HEK293T (cell line): ENCODE results near the gene UBE2L6.

Experiments used
- CTCF ChIA-PET: fragments of 350-600 bp; formaldehyde crosslinking; extraction: SDS; loops from one replicate; lab custom pipeline; 2021; ENCODE audit warnings: antibody characterized with exemption, inconsistent platforms; lab: Yijun Ruan, JAX
- POLR2A ChIA-PET: fragments of 350-600 bp; formaldehyde crosslinking; extraction: SDS; loops from one replicate; lab custom pipeline; 2020; ENCODE audit warnings: antibody characterized with exemption, inconsistent platforms; lab: Yijun Ruan, JAX
- DNase-seq: peaks from one replicate; pipeline ENCODE4 v3.0.0; 2012; ENCODE audit warnings: mixed read lengths; ENCODE audit errors: extremely low spot score
- ARNT ChIP-seq: fragments of 450-650 bp; IDR thresholded peaks from 2 replicates; pipeline ENCODE4 v1.6.1; 2017; ENCODE audit warnings: mild to moderate bottlenecking
- BHLHE40 ChIP-seq: fragments of 450-650 bp; IDR thresholded peaks from 2 replicates; pipeline ENCODE4 v1.6.1; 2016; ENCODE audit warnings: mild to moderate bottlenecking, moderate library complexity, borderline replicate concordance
- CTBP1 ChIP-seq: fragments of 450-650 bp; IDR thresholded peaks from 2 replicates; pipeline ENCODE4 v1.6.1; 2016; ENCODE audit warnings: borderline replicate concordance
- ELF4 ChIP-seq: fragments of 450-650 bp; IDR thresholded peaks from 2 replicates; pipeline ENCODE4 v1.6.1; 2017; ENCODE audit warnings: antibody characterized with exemption
- FOXA1 ChIP-seq: fragments of 450-650 bp; IDR thresholded peaks from 2 replicates; pipeline ENCODE4 v1.6.1; 2016; ENCODE audit warnings: mild to moderate bottlenecking
- FOXK2 ChIP-seq: fragments of 450-650 bp; IDR thresholded peaks from 2 replicates; pipeline ENCODE4 v1.6.1; 2016; ENCODE audit warnings: mild to moderate bottlenecking
- FOXM1 ChIP-seq: fragments of 450-650 bp; IDR thresholded peaks from 2 replicates; pipeline ENCODE4 v1.6.1; 2017; ENCODE audit warnings: mild to moderate bottlenecking, borderline replicate concordance
- HDGF ChIP-seq: fragments of 450-650 bp; IDR thresholded peaks from 2 replicates; pipeline ENCODE4 v1.6.1; 2017; ENCODE audit warnings: antibody characterized with exemption, borderline replicate concordance
- L3MBTL2 ChIP-seq: fragments of 450-650 bp; conservative IDR thresholded peaks from 2 replicates; pipeline ENCODE4 v1.6.1; 2016; ENCODE audit warnings: mild to moderate bottlenecking
- LEF1 ChIP-seq: fragments of 450-650 bp; IDR thresholded peaks from 2 replicates; pipeline ENCODE4 v1.6.1; 2017; ENCODE audit warnings: mild to moderate bottlenecking, borderline replicate concordance
- NFRKB ChIP-seq: fragments of 450-650 bp; IDR thresholded peaks from 2 replicates; pipeline ENCODE4 v1.6.1; 2016; ENCODE audit warnings: mild to moderate bottlenecking, moderate library complexity
- PKNOX1 ChIP-seq: fragments of 450-650 bp; IDR thresholded peaks from 2 replicates; pipeline ENCODE4 v1.6.1; 2016
- SP1 ChIP-seq: fragments of 450-650 bp; IDR thresholded peaks from 2 replicates; pipeline ENCODE4 v1.6.1; 2017
- SUZ12 ChIP-seq: fragments of 450-650 bp; IDR thresholded peaks from 2 replicates; pipeline ENCODE4 v1.6.1; 2016; ENCODE audit warnings: mild to moderate bottlenecking
- TARDBP ChIP-seq: fragments of 450-650 bp; IDR thresholded peaks from 2 replicates; pipeline ENCODE4 v1.6.1; 2016
- ZNF384 ChIP-seq: fragments of 450-650 bp; IDR thresholded peaks from 2 replicates; pipeline ENCODE4 v1.6.1; 2016

Gene UBE2L6

DNA sequence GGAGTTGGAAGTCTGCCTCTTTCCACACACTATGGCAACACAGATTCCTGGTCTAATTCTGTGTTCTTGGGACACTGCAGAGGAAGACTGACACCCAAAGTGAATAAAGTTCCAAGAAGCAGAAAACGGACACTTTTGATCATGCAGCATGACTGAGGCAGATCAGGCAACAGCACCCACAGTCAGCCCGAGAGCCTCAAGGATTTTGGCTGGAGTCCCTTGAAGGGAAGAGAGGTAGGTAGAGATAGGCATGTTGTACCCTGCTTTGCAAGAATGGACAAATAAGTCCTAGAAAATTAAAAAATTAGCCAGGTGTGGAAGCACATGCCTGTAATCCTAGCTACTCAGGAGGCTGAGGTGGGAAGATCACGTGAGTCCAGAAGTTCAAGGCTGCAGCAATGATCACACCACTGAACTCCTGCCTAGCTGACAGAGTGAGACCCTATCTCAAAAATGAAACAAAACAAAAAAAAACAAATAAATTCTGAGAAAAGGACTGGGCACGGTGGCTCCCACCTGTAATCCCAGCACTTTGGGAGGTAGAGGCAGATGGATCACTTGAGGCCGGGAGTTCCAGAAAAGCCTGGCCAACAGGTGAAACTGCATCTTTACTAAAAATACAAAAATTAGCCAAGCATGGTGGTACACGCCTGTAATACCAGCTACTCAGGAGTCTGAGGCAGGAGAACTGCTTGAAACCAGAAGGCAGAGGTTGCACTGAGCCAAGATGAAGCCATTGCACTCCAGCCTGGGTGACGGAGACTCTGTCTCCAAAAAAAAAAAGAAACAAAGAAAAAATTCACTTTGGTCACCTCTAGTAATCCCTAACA lies 58.9 kb downstream of the UBE2L6 start:
- ChIA-PET CTCF (interaction anchor here (2.6 kb wide), 1 partner anchor 15 kb away, joined by 12 read pairs; no protein-coding TSS in a partner anchor), POLR2A (interaction anchor here (1.4 kb wide), 1 partner anchor 22 kb away, joined by 3 read pairs; the partner anchor contains the start of gene TIMM10)
- DNase-seq, result no peak
- no peak for TF ChIP-seq ELF4
- TF ChIP-seq FOXA1, result no peak
- no peak for TF ChIP-seq HDGF
- no peak for TF ChIP-seq FOXK2
- no peak for TF ChIP-seq ARNT
- no peak for TF ChIP-seq L3MBTL2
- TF ChIP-seq FOXM1, result no peak
- TF ChIP-seq PKNOX1, result no peak
- no peak for TF ChIP-seq CTBP1
- TF ChIP-seq LEF1, result no peak
- TF ChIP-seq SP1, result no peak
- TF ChIP-seq BHLHE40, result no peak

GRCh38 chr11:57506522-57506921 lies 61.0 kb downstream of the UBE2L6 start:
- DNase-seq, result no peak
- CTCF ChIA-PET, result interaction anchor here (1.8 to 2.6 kb wide), 2 partner anchors 10 to 13 kb away, joined by 5 to 12 read pairs; partner anchors contain the start of gene SLC43A1
- TF ChIP-seq LEF1 (no peak), HDGF (no peak), PKNOX1 (no peak), ELF4 (no peak), FOXA1 (no peak), TARDBP (no peak), SUZ12 (no peak), FOXK2 (no peak), L3MBTL2 (no peak), BHLHE40 (no peak), NFRKB (no peak), SP1 (no peak), CTBP1 (no peak), ZNF384 (no peak), FOXM1 (no peak), ARNT (no peak)
- POLR2A ChIA-PET, result no interaction called here

DNA sequence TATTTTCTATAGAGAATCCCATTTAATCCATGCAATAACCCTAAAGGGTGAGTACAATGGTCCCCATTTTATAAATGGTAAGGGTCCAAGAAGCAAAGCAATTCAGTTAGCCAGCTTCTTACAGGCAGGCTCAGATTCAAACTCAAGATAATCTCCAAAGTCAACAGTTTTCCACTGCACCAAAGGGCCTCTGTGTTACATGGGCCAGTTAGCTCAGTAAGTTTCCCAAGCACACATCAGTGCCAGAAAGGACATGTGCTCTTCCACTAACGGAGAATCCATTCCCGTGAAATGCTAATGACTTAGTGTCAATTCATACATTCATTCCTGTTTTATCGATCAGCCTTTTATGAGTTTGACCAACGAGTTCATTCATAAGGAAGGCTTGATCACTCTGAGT lies 63.0 kb downstream of the UBE2L6 start:
- CTCF ChIA-PET, result interaction anchor here (0.6 to 1.6 kb wide), 3 partner anchors 11 to 49 kb away, joined by 3 to 7 read pairs (median 3); no protein-coding TSS in a partner anchor
- POLR2A ChIA-PET, result no interaction called here
- no peak for DNase-seq
- TF ChIP-seq FOXM1 (no peak), NFRKB (no peak), FOXK2 (no peak), L3MBTL2 (no peak), LEF1 (no peak), PKNOX1 (no peak), SUZ12 (no peak), FOXA1 (no peak), ARNT (no peak), BHLHE40 (no peak), HDGF (no peak), TARDBP (no peak)

GRCh38 chr11:57502870-57503269 lies 64.6 kb downstream of the UBE2L6 start:
- DNase-seq, result no peak
- TF ChIP-seq LEF1 (no peak), CTBP1 (no peak), BHLHE40 (no peak), FOXA1 (no peak), ZNF384 (no peak), FOXK2 (no peak), ELF4 (no peak)
- ChIA-PET POLR2A (interaction anchor here (0.7 to 2.1 kb wide), 3 partner anchors 9 to 14 kb away, joined by 3 to 10 read pairs (median 5); partner anchors contain the start of gene SLC43A1), CTCF (interaction anchor here (0.6 kb wide), 1 partner anchor 48 kb away, joined by 4 read pairs; no protein-coding TSS in a partner anchor)

DNA sequence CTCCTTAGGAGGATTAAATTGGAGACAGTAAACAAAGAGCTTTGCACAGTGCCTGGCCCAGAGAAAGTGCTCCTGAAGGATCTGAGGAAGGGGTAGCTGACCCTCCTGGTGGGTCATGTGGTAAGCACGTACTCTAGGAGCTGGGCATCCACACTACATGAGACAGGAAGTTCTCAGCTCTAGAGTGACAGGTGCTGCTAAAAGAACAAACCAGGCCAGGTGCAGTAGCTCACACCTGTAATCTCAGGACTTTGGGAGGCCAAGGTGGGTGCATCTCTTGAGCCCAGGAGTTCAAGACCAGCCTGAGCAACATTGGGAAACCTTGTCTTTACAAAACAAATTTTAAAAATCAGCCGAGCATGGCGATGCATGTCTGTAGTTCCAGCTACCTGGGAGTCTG lies 65.1 kb downstream of the UBE2L6 start:
- POLR2A ChIA-PET, result interaction anchor here (0.7 to 2.1 kb wide), 3 partner anchors 9 to 14 kb away, joined by 3 to 10 read pairs (median 5); partner anchors contain the start of gene SLC43A1
- CTCF ChIA-PET, result interaction anchor here (0.6 to 1.2 kb wide), 2 partner anchors 9 to 11 kb away, joined by 3 to 9 read pairs; no protein-coding TSS in a partner anchor
- TF ChIP-seq SUZ12, result no peak
- no peak for TF ChIP-seq ZNF384
- no peak for DNase-seq

DNA sequence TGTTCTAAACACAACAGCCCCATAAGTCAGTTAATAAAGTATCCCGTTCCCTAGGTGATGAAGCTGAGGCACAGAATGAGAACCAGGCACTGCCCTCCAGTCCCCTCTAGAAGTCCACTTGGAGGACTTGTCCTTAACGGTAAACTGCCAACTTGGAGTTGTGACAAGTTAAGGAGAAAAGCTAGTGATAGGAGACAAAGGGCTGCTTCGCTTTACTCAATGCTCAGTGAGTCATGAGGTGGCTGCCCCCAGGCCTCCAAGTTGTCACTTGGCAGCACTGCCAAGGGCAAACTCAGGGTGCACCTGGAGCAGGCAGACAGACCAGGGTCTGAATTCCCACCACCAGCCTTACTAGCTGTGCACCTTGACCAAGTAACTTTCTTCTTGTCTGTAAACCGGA lies 65.5 kb downstream of the UBE2L6 start:
- POLR2A ChIA-PET, result interaction anchor here (1.2 to 2.1 kb wide), 2 partner anchors 9 to 15 kb away, joined by 5 to 10 read pairs; partner anchors contain the start of gene SLC43A1
- CTCF ChIA-PET, result interaction anchor here (0.6 to 1.2 kb wide), 3 partner anchors 9 to 29 kb away, joined by 3 to 9 read pairs (median 3); no protein-coding TSS in a partner anchor
- TF ChIP-seq CTBP1 (no peak), ELF4 (no peak), HDGF (no peak), FOXM1 (no peak), PKNOX1 (no peak), SUZ12 (no peak), ZNF384 (no peak), FOXA1 (no peak), SP1 (no peak), NFRKB (no peak), TARDBP (no peak)
- DNase-seq, result no peak
